ENCODE results near the gene GRK4. TPM values are rescaled to one million over a fixed set of nuclear protein-coding genes. Genes with fewer than 3 reads are reported as not detected.

GRK4 gene
- total and polyA plus RNA-seq, 2 experiments from 2014 or later = 5.8 to 6.5 TPM

DNA sequence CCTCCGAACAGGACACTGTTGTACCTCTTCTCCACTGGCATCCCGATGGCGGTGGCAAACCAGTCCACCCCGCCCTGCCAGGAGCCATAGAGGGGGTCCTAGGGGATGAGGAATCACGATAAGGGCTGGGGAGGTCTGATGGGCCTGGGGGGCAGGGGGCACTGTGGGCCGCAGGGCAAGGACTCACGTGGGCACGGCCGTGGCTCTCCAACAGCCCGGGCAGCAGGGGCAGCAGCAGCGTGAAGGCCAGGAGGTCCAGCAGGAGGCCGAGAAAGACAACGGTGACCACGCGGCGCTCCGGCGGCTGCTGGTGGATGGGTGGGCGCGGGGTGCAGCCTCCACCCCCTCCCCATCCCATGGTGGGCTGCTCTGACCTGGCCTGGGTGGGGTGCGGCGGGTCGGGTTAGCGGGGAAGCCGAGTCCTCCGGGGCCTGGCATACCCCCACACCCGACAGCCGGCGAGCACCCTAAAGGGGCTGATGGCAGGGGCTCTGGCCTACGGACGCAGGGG is 29.8 kb upstream of the GRK4 start:
- Histone ChIP-seq H3K9ac (peak overlapping the region; percentile 74), H3K27me3 (replicated peaks; ENCODE audit: insufficient read depth) (no peaks in the 10 kb centered on the region), H3K9me3 (ENCODE audit: low read depth) (no peaks in the 10 kb centered on the region), H3K4me3 (peak overlapping the region; percentile 66), H3K79me2 (ENCODE audit: insufficient read depth) (peaks cover 17% of the 10 kb centered on the region), H4K20me1 (ENCODE audit: insufficient read depth) (no peaks in the 10 kb centered on the region), H3K27ac (peak overlapping the region; percentile 28; the same call in 1 of the 2 replicates), H3K9me2 (ENCODE audit: insufficient read depth) (no peaks in the 10 kb centered on the region), H2AFZ (peak overlapping the region; percentile 27; the same call in 1 of the 2 replicates), H3F3A (ENCODE audit: insufficient read depth) (peaks cover 43% of the 10 kb centered on the region), H3K36me3 (ENCODE audit: low read depth) (peaks cover 9% of the 10 kb centered on the region), H3K4me2 (ENCODE audit: unreplicated experiment) (peak overlapping the region; percentile 84), H3K4me1 (ENCODE audit: insufficient read depth) (peaks cover 22% of the 10 kb centered on the region)
- TF ChIP-seq EZH2 (IDR thresholded peaks at IDR 0.05; ENCODE audit: insufficient read depth, poor library complexity, severe bottlenecking) (no peak), EZH2phosphoT487 (IDR thresholded peaks at IDR 0.05; ENCODE audit: insufficient read depth, low read depth) (no peak)
- WGBS, 2 experiments (ENCODE audit: low coverage in 1 of 2, low lambda C conversion rate in 2 of 2, missing lambda C conversion rate in 2 of 2) = 25 to 56% methylated on average over 7 to 24 of the region's 31 CpGs
- peak; percentile 55 for DNase-seq
- in situ Hi-C loops (cut with MboI) = no loop called here

DNA sequence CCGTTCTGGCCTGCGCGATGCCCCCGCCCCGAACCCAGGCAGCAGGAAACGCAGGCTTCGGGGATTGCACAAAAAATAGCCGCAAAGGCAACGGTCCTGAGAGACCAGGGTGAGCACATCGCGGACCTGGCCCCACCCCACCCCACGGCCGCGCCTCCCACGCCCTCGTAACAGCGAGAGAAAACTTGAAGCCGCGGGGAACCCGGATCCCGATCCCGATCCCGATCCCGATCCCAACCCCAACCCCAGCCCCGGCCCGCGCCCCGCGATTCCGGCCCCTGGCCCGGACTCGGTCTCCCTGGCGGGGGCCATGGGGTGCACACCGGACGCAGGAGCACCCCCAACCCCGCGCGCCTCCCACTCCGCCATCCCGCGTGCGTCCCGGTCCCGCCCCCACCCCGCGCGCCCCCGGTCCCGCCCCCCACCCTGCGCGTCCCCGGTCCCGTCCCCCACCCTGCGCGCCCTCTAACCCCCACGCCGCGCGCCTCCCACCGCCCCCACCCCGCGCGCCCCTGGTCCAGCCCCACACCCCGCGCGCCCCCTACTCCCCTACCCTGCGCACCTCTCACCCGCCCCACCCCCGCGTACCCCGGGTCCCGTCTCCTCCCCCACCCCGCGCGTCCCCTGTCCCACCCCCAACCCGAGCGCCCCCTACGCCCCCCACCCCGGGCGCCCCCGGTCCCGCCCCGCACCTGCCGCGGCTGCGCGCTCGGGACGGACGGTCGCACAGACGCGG is 29.1 kb upstream of the GRK4 start:
- Histone ChIP-seq H3K4me3 (peak overlapping the region; percentile 80), H3K9ac (peak overlapping the region; percentile 74), H3K27me3 (replicated peaks; ENCODE audit: insufficient read depth) (no peaks in the 10 kb centered on the region), H2AFZ (peak overlapping the region; percentile 27; the same call in 1 of the 2 replicates), H3K9me2 (ENCODE audit: insufficient read depth) (no peaks in the 10 kb centered on the region), H3K79me2 (ENCODE audit: insufficient read depth) (peaks cover 24% of the 10 kb centered on the region), H3K36me3 (ENCODE audit: low read depth) (peaks cover 13% of the 10 kb centered on the region), H3K27ac (peak overlapping the region; percentile 28; the same call in 1 of the 2 replicates), H3F3A (ENCODE audit: insufficient read depth) (peaks cover 45% of the 10 kb centered on the region), H3K4me2 (ENCODE audit: unreplicated experiment) (peak overlapping the region; percentile 84), H4K20me1 (ENCODE audit: insufficient read depth) (no peaks in the 10 kb centered on the region), H3K4me1 (ENCODE audit: insufficient read depth) (peaks cover 22% of the 10 kb centered on the region), H3K9me3 (ENCODE audit: low read depth) (no peaks in the 10 kb centered on the region)
- TF ChIP-seq EZH2 (IDR thresholded peaks at IDR 0.05; ENCODE audit: insufficient read depth, poor library complexity, severe bottlenecking) (no peak), EZH2phosphoT487 (IDR thresholded peaks at IDR 0.05; ENCODE audit: insufficient read depth, low read depth) (no peak)
- peak; percentile 86 for DNase-seq
- in situ Hi-C loops (cut with MboI) = no loop called here
- 3 to 7% methylated on average over 6 to 56 of the region's 93 CpGs for WGBS, 2 experiments (ENCODE audit: low coverage in 1 of 2, low lambda C conversion rate in 2 of 2, missing lambda C conversion rate in 2 of 2)

DNA sequence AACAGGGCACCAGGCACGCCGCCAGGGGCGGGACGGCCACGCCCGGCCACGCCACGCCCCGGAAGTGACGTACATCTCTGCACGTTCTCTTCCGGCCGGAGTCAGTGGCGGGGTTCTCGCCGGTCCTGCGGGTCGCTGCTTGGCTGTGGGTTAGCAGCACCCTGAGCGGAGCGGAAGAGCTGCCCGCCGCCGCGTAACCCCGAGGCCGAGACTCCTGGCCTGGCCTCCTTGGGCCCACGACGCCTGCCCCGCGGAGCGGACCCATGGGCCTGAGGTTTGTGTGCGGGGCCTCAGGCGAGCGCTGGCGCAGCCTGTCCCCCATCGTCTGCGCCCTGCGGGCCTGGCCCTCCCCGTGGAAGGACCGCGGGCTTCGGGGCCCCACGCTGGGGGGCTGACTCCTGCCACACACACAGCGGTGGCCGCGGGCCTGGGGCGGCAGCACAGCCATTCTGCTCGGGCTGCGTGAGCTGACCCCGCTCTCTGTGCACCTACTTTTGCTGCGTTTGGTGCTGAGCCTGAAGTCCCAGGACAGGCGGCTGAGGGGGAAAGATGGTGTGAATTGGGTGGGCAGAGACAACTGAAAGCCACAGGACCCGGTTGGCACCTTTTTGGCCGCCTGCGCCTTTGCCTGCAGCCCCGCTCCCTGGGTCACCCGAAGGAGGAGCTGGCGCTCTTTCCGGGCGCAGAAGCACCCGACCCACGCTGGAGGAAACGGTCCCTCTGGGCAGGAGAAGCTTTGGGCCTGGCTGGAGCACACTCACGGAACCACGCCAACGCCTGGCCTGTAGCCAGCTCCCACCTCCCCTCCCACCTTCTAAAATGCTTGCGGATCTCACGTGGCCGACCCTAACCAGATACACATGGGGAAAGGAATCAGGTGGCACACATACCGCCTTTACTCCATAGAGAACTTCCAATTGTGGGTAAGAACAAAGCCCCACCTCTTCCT is 28.3 kb upstream of the GRK4 start:
- 1% methylated on average over 56 to 70 of the region's 70 CpGs for WGBS, 2 experiments (ENCODE audit: low coverage in 1 of 2, low lambda C conversion rate in 2 of 2, missing lambda C conversion rate in 2 of 2)
- peak; percentile 96 for DNase-seq
- Histone ChIP-seq H3F3A (ENCODE audit: insufficient read depth) (peaks cover 45% of the 10 kb centered on the region), H2AFZ (peak overlapping the region; percentile 66), H3K9me3 (ENCODE audit: low read depth) (no peaks in the 10 kb centered on the region), H3K27me3 (replicated peaks; ENCODE audit: insufficient read depth) (no peaks in the 10 kb centered on the region), H3K9me2 (ENCODE audit: insufficient read depth) (no peaks in the 10 kb centered on the region), H3K27ac (peak overlapping the region; percentile 67), H3K4me1 (ENCODE audit: insufficient read depth) (peaks cover 22% of the 10 kb centered on the region), H3K4me2 (ENCODE audit: unreplicated experiment) (peak overlapping the region; percentile 85), H3K9ac (peak overlapping the region; percentile 88), H3K4me3 (peak overlapping the region; percentile 80), H4K20me1 (ENCODE audit: insufficient read depth) (no peaks in the 10 kb centered on the region), H3K36me3 (ENCODE audit: low read depth) (peaks cover 21% of the 10 kb centered on the region), H3K79me2 (ENCODE audit: insufficient read depth) (peaks cover 24% of the 10 kb centered on the region)
- TF ChIP-seq EZH2phosphoT487 (IDR thresholded peaks at IDR 0.05; ENCODE audit: insufficient read depth, low read depth) = no peak
- no peak for TF ChIP-seq EZH2 (IDR thresholded peaks at IDR 0.05; ENCODE audit: insufficient read depth, poor library complexity, severe bottlenecking)
- in situ Hi-C loops (cut with MboI) = no loop called here

All from GM23248 (cell line).